HG03196 (cell line): ENCODE measurements around the gene DEPDC7.
"Not testable (repeated sequence)": the region's sequence is repeated elsewhere in the genome, so short reads cannot be mapped to it uniquely, and the experiment has no call there.

Source experiments
- ATAC-seq: cut with Tn5 transposase; IDR thresholded peaks from one replicate; pipeline ENCODE4 v1.9.1; 2021; ENCODE audit not compliant: unreplicated experiment

Gene DEPDC7

DNA sequence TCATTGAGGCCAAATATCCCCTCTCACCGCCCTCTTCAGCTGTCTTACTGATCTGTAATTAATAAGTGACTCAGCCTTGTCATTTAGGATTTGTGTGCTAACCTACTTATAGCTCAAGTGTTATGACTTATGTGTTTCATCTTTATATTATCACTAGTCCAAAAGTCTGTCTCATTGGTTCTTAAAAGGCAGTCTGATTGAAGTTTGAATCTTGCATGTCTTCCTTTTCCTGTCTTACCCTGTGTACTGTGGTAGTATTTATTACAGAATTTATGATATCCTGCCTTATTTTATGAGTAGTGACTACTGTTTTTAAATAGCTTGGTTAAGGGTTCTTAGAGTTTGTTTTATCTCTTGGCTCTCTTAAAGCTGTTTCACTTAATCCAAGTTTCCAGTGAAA, 6.3 kb downstream of the DEPDC7 start:
- no peak for ATAC-seq

GRCh38 chr11:33025339-33025722, 9.7 kb downstream of the DEPDC7 start:
- ATAC-seq, result no peak

- no peak for ATAC-seq
Measured at GRCh38 chr11:33027233-33027632, 11.6 kb downstream of the DEPDC7 start.

DNA sequence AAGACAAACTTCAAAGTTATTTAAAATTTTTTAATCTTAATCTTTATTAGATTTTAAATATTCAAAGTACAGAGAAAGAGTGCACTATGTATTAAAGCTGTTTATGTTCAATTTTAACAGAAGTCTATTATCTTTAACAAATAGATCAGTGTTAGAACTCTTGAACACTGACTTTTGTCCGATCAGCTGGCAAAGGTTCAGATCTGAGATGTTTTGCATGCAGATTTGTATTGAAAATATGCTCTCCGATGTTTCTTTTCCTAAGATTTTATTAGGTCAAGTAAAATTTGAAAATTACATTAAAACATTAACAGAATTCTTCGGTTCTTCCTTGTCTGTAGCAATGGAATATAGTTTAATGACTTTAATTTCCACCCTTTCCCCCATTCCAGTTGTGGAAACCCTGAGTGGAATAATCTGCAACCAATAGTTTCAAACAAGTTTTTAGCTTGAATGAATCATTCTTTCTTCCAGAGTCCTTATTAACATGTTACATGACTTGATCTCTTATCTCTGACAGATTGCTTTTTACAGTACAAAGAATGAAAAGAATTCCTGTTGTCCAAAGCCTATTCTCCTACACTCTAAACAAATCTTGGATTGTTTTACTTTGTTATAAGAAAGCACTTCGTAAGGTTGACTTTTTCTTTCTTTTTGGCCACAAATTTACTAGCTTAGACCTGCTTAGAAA, 12.3 kb downstream of the DEPDC7 start:
- no peak for ATAC-seq

GRCh38 chr11:33028537-33028914, 12.8 kb downstream of the DEPDC7 start:
- ATAC-seq, result no peak

- ATAC-seq, result not testable (repeated sequence)
Measured at GRCh38 chr11:33029218-33029617, 13.5 kb downstream of the DEPDC7 start.

GRCh38 chr11:33033493-33033892, 17.8 kb downstream of the DEPDC7 start:
- ATAC-seq, result no peak

DNA sequence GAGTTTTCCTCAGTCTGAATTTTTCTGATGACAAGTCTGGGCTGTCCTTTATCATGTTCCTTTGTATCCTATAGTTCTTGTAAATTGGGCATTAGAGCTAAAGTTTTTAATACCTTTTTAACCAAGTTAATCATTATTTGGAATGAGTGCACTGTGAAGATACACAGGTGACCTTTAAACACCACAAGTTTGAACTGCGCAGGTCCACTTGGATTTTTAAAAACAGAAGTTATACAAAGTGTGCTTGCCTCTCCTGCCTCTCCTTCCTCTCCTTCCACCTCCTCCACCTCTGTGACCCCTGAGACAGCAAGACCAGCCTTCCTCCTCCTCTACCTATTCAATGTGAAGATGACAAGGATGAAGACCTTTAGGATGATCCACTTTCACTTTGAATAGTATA, 19.3 kb downstream of the DEPDC7 start:
- no peak for ATAC-seq

DNA sequence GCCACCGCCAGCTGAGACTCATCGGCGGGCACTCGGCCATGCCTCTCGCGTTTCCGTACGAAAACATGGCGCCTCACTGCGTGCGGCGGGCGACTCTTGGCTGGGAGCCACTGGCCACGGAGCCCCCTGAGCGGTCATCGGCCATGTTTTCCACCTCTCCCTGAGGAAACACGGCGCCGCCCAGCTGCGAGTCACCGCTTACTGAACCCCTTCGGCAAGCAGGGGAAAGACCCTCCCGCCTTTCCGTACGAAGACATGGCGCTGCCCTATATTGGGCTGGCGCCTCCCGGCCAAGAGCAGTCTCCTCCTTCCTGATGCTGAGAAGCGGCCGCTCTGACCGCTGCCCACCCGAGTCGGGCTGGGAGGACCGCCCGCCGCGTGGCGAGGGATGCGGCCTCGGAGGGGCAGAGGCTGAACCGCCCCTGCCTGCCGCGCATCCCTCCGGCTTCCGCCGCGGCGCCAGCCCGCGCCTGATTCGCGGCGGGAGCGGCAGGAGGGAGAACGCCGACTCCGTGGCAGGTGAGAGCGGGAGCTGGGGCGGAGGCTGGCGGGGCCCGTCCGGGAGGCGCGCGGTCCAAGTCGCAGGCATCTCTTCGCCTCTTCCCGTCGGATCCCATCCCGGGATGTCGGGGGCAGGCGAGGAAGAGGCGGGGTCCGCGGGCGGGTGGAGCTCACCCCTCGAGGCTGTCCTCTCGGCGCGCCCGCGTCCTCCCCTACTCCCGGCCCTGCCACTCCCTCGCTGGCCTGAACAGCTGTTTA, 23.8 kb downstream of the DEPDC7 start, which contains the start of gene TCP11L1:
TCP11L1 (plus strand) TSS at position 299 of the 759 bp plus-strand sequence. CDS start 4,202 bp downstream, outside the sequence.
- peak; percentile 79 for ATAC-seq

DNA sequence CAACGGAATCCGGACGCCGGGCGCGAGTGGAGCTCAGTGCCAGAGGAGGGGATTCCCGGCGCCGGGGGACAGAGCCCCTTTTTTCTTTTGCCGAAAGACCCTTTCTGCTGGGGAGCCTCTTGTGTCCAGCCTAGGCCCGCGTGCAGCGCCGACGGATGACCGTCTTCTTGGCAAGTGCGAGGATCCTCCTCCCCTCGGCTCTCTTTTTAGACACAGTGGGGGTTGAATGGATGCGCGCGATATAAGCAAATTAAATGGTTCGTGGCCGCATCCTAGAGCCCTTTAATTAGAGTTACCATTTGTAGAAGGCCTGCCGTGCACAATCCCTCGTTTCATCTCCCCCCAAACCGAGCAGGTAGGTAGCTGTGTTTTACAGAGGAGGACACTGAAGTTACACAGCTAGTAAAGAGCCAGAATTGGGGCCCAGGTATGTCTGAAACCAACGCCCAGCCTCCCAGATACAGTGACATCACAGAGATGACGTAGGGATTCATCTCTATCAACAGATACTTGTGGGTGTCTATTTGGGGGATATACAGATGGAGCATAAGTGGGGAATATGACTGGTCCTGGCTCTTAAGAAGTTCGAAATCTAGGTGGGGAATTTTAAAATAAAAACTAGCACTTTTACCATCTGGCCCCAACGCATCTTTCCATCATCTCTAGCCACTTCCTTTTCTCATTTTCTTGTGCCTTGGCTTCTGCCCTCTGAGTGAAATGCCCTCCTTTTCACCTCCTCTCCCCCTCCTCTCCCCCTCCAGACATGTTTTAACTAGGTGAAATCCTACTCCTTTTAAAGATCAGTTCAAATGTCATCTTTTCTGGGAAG, 24.6 kb downstream of the DEPDC7 start:
- peak; percentile 24 for ATAC-seq

- ATAC-seq, result no peak
Measured at GRCh38 chr11:33040862-33041453, 25.3 kb downstream of the DEPDC7 start.

DNA sequence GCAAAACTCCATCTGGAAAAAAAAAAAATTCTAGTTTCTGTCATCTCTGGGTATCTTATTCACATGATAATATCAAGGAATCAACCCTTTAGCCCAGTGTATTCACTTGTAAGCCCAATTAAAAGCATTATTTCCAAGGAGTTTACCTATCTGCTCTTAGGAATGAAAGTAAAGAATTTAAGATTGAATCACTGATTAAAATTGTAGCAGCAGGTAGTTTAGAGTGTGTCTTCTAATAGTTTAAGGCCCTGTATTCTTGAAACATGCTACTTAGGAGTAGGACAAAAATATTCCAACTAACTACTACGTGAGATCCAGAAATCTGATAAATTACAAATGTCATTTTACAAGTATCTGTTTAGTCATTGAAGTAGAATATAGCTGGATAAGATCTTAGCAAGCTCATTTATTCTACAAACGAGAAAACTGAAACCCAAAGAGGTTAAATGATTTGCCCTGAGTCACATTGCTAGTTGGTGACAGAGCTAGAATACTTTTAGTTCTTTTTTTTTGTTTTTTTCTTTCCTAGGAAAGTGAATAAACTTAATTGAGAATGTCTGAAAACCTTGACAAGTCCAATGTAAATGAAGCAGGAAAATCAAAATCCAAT, 27.6 kb downstream of the DEPDC7 start:
- ATAC-seq, result no peak

- ATAC-seq, result no peak
Measured at GRCh38 chr11:33044285-33044756, 28.6 kb downstream of the DEPDC7 start.

- no peak for ATAC-seq
Measured at GRCh38 chr11:33045551-33046255, 30.0 kb downstream of the DEPDC7 start.

GRCh38 chr11:33048701-33049100, 33.0 kb downstream of the DEPDC7 start:
- not testable (repeated sequence) for ATAC-seq

- not testable (repeated sequence) for ATAC-seq
Measured at GRCh38 chr11:33049565-33050408, 34.1 kb downstream of the DEPDC7 start.

DNA sequence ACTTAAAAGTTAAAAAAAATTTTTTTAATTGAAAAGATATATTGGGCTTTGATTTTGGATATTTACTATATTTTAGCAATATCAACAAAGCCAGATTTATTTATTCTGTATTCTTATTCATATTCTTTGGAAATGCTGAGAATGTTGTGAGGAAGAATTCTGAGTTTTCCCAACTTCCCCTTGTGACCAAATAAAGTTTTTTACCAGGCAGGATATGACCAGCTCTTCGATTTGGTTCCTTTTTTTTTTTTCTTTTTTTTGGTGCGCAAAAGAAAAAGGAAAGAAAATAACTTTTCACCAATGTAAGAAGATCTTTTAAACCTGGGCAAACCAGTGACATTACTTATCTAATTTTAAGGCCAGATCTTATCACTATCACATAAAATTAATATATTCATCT, 36.6 kb downstream of the DEPDC7 start:
- no peak for ATAC-seq

DNA sequence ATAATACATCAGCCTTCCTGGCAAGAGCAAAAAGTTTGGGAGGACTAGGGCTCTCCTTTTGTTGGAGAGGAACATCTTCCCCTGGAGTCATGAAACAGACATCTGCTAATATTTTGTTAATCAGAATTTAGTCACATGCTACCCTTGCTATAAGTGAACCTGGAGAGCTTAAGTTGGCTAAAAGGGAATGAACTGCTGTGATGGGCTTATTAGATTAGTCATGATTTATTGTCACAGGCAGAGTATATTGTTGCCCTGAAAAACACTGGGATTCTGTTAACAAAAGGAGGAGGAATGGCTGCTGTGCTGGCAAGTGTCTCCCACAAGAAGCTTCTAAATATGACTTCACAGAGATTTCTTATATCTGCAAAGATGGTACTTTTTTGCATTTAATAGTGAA, 39.7 kb downstream of the DEPDC7 start:
- ATAC-seq, result no peak

DNA sequence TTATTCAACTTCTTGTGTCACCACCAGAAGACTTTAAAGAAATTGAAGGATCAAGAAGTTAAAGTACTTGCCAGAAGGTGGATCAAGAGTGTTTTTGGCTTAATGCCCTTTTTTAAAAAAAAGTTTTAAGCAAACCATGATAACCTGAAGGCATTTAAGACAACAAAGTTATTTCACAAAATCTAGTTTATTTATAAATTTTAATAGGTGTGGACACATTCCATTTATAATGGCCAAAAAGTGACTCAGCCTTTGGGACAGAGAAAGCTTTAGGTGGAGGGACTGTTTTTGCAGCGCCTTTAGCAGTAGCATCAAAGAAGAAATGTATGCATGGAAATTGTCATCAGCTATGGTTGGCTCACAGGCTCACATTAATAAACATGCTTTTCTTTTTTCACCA, 41.6 kb downstream of the DEPDC7 start:
- no peak for ATAC-seq
